GM19395 (cell line): Measurements from ENCODE around the gene MEP1A.

Experiments
- ATAC-seq: cut with Tn5 transposase; IDR thresholded peaks from one replicate; pipeline ENCODE4 v1.9.1; 2021; ENCODE audit warnings: mild to moderate bottlenecking, moderate library complexity; ENCODE audit not compliant: unreplicated experiment

Gene MEP1A

GRCh38 chr6:46776070-46776712 is 17.0 kb upstream of the MEP1A start:
- no peak for ATAC-seq

- no peak for ATAC-seq
Measured at GRCh38 chr6:46777476-46778346, 15.5 kb upstream of the MEP1A start.

DNA sequence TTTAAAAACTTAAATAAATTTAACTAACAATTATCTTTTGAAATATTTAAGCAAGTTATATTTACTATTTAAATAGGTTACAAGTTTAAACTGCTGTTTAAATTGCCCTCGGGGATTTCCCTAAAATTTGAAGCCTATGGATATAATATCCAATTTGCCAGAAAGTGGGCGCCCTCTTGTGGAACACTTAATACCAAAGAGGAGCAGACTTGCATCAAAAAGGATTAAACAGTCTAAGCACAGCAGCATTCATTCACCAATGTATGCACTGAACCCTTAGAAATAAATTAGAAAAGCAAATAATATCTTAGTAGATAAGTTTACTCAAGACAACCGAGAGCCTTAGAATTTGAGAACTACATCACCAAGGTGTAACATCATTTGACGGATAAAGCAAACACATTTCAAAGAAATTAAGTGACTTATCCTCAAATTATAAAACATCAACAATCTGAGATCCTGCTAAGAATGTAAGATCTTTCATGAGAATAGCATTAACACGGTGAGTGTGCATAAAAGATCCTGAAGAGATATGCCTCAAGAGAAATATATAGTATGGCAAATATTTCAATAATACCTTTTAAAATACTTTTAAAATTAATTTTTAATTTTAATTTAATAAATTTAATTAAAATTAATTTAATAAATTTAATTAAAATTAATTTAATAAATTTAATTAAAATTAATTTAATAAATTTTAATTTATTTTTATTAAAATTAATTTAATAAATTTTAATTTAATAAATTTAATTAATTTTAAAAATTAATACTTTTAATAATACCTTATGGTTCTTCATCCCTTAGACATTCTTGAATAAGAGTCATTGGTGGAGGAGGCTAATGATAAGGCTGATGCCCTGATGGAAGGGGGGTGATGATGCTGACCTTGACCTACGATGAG is 11.5 kb upstream of the MEP1A start:
- ATAC-seq = no peak

DNA sequence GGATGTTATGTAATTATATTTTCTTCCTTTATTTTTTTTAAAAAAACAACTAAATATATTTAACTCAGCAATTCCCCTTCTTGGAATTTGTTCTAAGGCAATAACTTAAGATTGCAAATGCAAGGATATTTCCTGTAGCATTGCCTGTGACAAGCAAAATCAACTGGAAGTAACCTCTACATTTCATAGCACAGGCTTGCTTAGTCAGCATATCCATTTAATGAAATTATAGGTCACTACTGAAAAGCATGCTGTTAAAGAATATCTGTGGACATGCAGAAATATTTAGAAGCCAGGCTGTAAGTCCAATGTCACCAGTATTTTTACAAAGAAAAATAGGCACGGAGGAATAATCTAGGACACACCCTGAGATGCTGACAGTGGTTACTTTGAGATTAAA is 8.7 kb upstream of the MEP1A start:
- ATAC-seq = no peak

DNA sequence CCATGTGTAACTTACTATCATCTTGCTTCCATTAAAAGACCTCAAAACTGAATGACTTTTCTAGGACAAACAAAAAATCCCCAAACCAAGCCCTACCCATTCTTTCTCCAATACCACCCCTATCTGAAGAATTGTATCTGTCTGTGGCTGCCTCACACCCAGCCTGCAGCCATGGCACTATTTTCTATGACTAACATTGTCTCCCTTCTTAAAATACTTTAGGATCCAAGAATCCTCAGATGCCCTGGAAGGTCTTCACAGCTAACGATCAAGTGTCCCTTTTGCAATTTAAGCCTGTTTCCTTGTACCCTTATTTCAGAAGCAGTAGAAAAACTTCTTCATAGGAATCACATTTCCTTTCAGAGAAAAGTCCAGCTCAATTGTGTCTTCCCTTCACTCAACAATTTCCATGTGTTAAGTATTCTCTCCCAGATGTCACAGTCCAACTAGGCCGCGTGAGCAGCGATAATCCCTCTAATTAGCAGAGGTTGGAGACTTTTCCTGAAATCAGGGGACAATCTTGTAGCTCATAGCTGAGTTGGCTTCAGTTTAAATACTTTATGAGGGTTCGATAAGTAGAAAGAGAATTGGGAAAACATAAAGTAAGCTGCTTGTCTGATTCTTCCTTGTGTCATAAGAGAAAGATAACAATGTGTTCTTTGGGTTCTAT is 5.2 kb upstream of the MEP1A start:
- no peak for ATAC-seq

- ATAC-seq = no peak
Measured at GRCh38 chr6:46788791-46789190, 4.4 kb upstream of the MEP1A start.

GRCh38 chr6:46789434-46790354 is 3.5 kb upstream of the MEP1A start:
- ATAC-seq = no peak

- ATAC-seq = no peak
Measured at GRCh38 chr6:46790355-46790874, 2.8 kb upstream of the MEP1A start.

GRCh38 chr6:46792635-46793034 is 554 bp upstream of the MEP1A start:
- ATAC-seq = no peak

DNA sequence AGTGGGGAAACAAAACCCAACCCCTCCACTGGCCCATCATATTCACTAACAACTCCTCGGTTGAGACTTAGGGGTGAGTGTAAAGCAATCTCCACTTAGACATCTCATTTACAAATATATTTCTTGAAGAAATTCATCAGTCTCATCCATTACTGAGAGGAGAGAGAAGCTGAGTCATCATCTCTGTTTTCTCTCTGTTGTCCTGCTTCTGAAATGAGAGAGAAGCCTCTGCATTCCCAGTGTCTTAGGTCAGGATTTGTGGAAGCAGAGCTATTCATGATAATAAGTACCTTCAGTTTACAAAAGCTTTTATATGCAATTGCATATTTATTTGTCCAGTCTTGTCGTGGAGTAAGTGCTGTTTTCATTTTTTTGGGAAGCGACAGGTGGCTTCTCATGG is 879 bp downstream of the MEP1A start:
- no peak for ATAC-seq

DNA sequence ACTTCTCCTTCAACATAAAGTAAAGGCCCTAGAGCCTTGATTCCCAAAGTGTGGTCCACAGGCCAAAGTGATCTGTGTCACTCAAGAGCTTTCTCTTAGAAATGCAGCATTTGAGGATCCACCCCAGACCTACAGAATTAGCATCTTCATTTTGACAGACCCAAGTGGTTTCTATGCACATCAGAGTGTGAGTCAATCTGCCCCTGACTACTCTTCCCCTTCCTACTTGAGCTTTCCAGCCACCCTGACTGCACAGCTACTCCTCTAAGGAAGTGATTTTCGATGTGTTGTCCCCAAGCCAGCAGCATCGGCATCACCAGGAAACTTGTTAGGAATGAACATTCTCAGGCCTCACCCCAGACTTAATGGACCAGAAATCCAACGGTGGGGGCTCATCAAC is 2.6 kb downstream of the MEP1A start:
- no peak for ATAC-seq

DNA sequence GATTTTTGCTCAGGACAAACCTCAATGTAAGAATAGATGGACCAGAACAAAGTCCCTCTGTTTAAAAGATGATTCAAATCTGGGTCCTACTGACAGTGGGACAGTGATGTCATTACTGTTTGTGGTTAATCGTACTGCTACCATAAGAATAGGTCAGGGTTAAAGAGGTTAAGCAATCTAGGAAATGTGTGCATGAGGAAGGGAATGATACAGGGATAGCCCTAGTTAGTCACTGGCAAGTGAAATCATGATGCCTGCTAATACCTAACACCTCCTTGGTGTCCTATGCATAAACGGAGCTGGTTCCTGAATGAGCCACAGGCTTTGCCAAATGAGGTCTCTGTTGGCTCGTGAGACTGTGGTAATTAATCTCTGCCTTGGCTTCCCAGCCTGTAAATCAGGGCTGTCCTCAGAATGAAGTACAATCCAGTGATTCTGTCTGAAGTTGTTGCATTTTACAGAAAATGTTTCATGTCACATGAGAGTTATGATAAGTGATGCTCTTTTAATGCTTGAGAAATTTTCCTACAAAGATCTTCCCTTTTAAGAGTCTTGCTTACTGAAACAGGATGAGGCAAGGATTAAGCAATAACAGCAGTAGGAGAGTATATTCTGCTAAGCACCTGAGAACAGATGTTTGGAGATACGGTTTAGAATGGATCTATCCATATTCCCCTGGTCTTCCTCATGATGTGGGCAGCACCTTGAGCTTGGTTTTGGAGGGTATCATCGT is 3.8 kb downstream of the MEP1A start:
- ATAC-seq = no peak

DNA sequence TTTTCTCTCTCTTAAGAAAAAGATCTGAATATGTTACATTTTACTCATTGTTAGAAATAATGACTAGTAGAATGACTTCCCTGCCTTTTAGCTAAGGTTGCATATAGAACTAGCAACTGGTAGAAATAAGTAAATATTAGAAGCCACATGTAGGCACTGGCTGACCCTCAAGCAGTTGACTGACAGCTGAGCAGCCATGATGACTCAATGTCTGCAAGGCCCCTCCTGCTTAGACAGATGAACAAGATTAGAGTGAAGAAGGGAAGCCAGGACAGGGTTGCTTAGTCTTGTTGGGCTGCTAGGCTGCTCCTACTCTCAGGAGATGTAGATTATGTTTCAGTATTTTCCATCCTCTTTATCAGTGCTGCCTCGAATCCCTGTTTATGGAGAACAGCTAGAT is 6.5 kb downstream of the MEP1A start:
- no peak for ATAC-seq

- no peak for ATAC-seq
Measured at GRCh38 chr6:46808806-46809205, 15.6 kb downstream of the MEP1A start.

- no peak for ATAC-seq
Measured at GRCh38 chr6:46815130-46815529, 21.9 kb downstream of the MEP1A start.

GRCh38 chr6:46816626-46817025 is 23.4 kb downstream of the MEP1A start:
- no peak for ATAC-seq

DNA sequence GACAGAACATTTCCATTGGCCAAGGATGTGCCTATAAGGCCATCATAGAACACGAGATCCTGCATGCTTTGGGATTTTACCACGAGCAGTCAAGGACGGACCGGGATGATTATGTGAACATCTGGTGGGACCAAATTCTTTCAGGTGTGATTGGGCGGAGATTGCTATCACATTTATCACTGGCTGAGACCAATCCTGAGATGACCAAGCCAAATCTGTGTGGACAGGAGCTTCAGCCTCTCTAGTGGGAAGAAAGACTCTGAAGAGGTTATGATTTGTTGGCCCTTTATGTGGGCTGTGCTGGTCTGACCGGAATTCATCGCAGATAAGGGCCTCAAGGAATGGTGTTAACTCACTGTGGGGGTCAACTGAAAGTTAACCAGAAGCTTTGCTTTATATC is 26.4 kb downstream of the MEP1A start:
- no peak for ATAC-seq

DNA sequence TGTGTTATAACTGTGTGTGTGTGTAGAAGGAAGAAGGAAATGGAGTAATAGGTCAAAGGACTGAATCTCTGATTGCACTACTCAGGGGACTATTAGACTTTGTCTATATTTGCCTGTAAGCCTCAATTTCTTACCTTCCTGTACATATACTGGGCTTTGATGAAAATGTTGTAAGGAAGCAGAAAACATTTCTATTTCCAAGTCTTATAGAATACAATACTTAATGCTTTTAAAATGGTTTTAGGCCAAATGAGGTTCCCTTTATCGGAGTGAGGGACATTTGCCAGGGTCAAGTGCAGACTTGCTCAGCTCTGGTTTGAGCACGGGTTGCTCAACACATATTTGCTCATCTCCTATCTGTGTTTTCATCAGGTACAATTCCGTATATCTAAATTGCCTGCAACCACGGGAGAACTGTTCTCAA is 28.3 kb downstream of the MEP1A start:
- ATAC-seq = no peak

DNA sequence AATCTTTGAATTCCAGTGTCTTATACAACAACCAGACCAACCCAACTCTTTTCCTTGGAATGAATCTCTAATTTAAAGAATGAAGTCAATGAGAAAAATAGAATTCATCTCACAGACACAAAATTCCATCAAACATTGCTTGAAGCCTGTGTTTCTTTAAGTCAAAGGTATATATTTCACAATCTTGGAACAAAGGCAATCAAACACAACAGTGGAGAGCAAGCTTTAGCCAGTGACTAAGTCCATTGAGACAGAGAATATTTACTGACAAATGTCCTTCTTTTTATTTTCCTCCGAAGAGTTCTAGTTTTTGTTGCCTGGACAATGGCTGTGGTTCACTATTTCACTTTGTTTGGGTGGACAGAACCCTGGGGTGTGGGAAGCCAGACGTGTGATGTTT is 35.8 kb downstream of the MEP1A start:
- no peak for ATAC-seq
